ENCODE data around the gene FAM222B. TPM values are rescaled to one million over a fixed set of nuclear protein-coding genes. Genes with fewer than 3 reads are reported as not detected.
A peak's percentile ranks its signal among the peaks of the same experiment; 100 is the strongest.

The FAM222B gene
- total and polyA plus RNA-seq, 7 experiments from 2014 or later: 11.8 to 24.4 (median 22.3) TPM

DNA sequence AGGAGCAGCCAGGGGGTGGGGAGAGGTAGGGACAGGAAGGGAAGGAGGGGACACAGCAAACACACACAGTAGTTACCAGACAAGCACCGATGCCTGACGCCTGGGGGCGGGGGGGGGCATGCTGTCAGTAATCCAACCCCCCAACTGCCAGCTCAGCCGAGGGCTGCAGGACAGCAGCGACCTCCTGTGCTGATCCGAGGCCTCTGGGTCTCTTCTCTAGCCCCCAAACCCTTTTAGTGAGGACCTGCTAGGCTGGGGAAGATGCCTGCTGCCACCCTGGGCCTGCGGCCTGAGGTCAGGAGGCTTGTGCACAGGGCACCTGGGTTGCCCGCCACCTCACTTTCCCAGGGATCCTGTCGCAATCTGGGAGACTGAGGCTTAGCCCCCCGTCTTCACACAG lies 43.4 kb upstream of the FAM222B start:
- ChIA-PET POLR2A (interaction anchor here (1.1 to 2.9 kb wide), 2 partner anchors 8 to 16 kb away, joined by 4 to 11 read pairs; no protein-coding TSS in a partner anchor), CTCF (no interaction called here)
- no peaks in the 10 kb centered on the region for H3K27me3 ChIP-seq (ENCODE audit: control insufficient read depth in 2 of 2, insufficient read depth in 2 of 2, low read length in 2 of 2)
- ATAC-seq (no peak), DNase-seq (no peak)
- peaks cover 0 to 4% of the 10 kb centered on the region in 2 donors for H3K4me1 ChIP-seq (ENCODE audit: control insufficient read depth in 2 of 2, insufficient read depth in 2 of 2, low read length in 2 of 2)
- H3K36me3 ChIP-seq (ENCODE audit: control insufficient read depth in 2 of 3, insufficient read depth in 3 of 3, low read length in 3 of 3): peaks cover 10 to 74% (median 27%) of the 10 kb centered on the region in 3 experiments
- H3K4me3 ChIP-seq (ENCODE audit: low read length): no peak overlapping the region
- Mint-ChIP-seq H3K27ac (no peak overlapping the region), H3K4me1 (peaks cover 19 to 42% (median 29%) of the 10 kb centered on the region in 7 donors), H3K36me3 (peaks cover 6 to 31% (median 9%) of the 10 kb centered on the region in 5 donors), H3K4me3 (no peak overlapping the region), H3K9me3 (no peaks in the 10 kb centered on the region), H3K27me3 (no peaks in the 10 kb centered on the region)
- intact Hi-C loops (cut with micrococcal nuclease): no loop called here
- H3K27ac ChIP-seq (ENCODE audit: low read depth, low read length): no peak overlapping the region
- H3K9me3 ChIP-seq (ENCODE audit: control insufficient read depth in 2 of 3, low read length in 3 of 3): no peaks in the 10 kb centered on the region

- H3K27ac Mint-ChIP-seq: peak overlapping the region in 6 of 9 donors; percentile 0 to 76 (median 28)
- H3K27me3 ChIP-seq (ENCODE audit: control insufficient read depth in 2 of 2, insufficient read depth in 2 of 2, low read length in 2 of 2): no peaks in the 10 kb centered on the region
Measured at GRCh38 chr17:28885363-28885762, 42.8 kb upstream of the FAM222B start.

DNA sequence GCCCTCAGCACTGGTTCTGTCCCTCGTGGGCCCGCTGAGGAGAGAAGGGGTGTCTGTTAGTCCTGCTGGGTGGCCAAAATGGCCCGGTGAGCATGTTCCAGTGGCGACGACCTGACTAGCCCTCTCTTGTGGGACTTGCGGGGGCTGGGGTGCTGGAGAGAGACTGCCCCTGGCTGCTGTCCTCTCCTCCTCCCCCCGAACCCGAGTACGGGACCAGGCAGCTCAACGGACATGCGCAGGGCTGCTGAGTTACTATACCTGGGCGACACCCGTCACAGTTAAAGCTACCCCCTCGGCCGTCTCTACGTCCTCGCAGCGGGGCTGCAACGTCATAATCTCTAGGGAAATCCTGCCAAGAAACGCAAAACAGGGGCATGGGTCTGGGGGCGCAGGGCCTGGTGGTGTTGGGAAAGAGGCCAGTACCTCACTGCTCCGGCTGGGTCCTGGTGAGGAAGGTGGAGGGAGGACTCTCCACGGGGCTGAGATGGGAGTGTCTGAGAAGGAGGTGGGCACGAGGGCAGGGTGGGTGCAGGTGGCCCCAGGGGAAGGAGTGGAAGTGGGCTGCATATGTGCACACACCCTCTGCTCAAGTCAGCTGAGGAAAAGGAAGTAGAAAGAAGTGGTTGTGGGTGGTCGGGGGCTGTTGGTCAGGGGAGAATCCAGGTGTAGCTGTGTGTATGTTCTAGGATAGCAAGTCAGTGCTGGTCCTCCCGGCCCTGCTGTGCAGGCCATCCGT lies 41.5 kb upstream of the FAM222B start:
- intact Hi-C loops (cut with micrococcal nuclease): no loop called here
- H3K9me3 ChIP-seq (ENCODE audit: control insufficient read depth in 2 of 3, low read length in 3 of 3): no peaks in the 10 kb centered on the region
- peak overlapping the region; percentile 11 for H3K27ac ChIP-seq (ENCODE audit: low read depth, low read length)
- Mint-ChIP-seq H3K9me3 (no peaks in the 10 kb centered on the region), H3K27ac (peak overlapping the region in 3 of 9 donors; percentile 5 to 72 (median 23)), H3K4me3 (no peak overlapping the region), H3K4me1 (peaks cover 8 to 27% (median 18%) of the 10 kb centered on the region in 7 donors), H3K36me3 (peaks cover 6 to 38% (median 15%) of the 10 kb centered on the region in 5 donors), H3K27me3 (no peaks in the 10 kb centered on the region)
- POLR2A ChIA-PET: interaction anchor here (0.9 to 2.9 kb wide), 2 partner anchors 9 to 14 kb away, joined by 5 to 11 read pairs; no protein-coding TSS in a partner anchor
- CTCF ChIA-PET: interaction anchor here (0.6 kb wide), 1 partner anchor 13 kb away, joined by 5 read pairs; no protein-coding TSS in a partner anchor
- ATAC-seq (no peak), DNase-seq (no peak)
- H3K4me3 ChIP-seq (ENCODE audit: low read length): no peak overlapping the region
- no peaks in the 10 kb centered on the region for H3K4me1 ChIP-seq (ENCODE audit: control insufficient read depth in 2 of 2, insufficient read depth in 2 of 2, low read length in 2 of 2)
- H3K36me3 ChIP-seq (ENCODE audit: control insufficient read depth in 2 of 3, insufficient read depth in 3 of 3, low read length in 3 of 3): peaks cover 10 to 90% (median 43%) of the 10 kb centered on the region in 3 experiments
- H3K27me3 ChIP-seq (ENCODE audit: control insufficient read depth in 2 of 2, insufficient read depth in 2 of 2, low read length in 2 of 2): no peaks in the 10 kb centered on the region

More at GRCh38 chr17:28885363-28885762, 42.8 kb upstream of the FAM222B start:
- Histone ChIP-seq H3K27ac (ENCODE audit: low read depth, low read length) (no peak overlapping the region), H3K4me3 (ENCODE audit: low read length) (no peak overlapping the region), H3K36me3 (ENCODE audit: control insufficient read depth in 2 of 3, insufficient read depth in 3 of 3, low read length in 3 of 3) (peaks cover 10 to 78% (median 32%) of the 10 kb centered on the region in 3 experiments), H3K9me3 (ENCODE audit: control insufficient read depth in 2 of 3, low read length in 3 of 3) (no peaks in the 10 kb centered on the region), H3K4me1 (ENCODE audit: control insufficient read depth in 2 of 2, insufficient read depth in 2 of 2, low read length in 2 of 2) (no peaks in the 10 kb centered on the region)
- H3K4me1 Mint-ChIP-seq: peaks cover 15 to 36% (median 24%) of the 10 kb centered on the region in 7 donors
- intact Hi-C loops (cut with micrococcal nuclease): no loop called here
- CTCF ChIA-PET: no interaction called here
- ATAC-seq (no peak), DNase-seq (no peak)
- H3K4me3 Mint-ChIP-seq: peak overlapping the region in 2 of 10 donors; percentile 38 to 53
- H3K27me3 Mint-ChIP-seq: no peaks in the 10 kb centered on the region
- POLR2A ChIA-PET: interaction anchor here (2.9 kb wide), 1 partner anchor 8 kb away, joined by 11 read pairs; no protein-coding TSS in a partner anchor
- H3K9me3 Mint-ChIP-seq: no peaks in the 10 kb centered on the region
- H3K36me3 Mint-ChIP-seq: peaks cover 6 to 30% (median 10%) of the 10 kb centered on the region in 5 donors

- Mint-ChIP-seq H3K4me1 (peaks cover 0 to 18% (median 15%) of the 10 kb centered on the region in 7 donors), H3K27me3 (no peaks in the 10 kb centered on the region), H3K36me3 (peaks cover 13 to 52% (median 25%) of the 10 kb centered on the region in 5 donors), H3K4me3 (no peak overlapping the region), H3K27ac (peak overlapping the region in 1 of 9 donors; percentile 43), H3K9me3 (no peaks in the 10 kb centered on the region)
- CTCF ChIA-PET: interaction anchor here (0.9 kb wide), 1 partner anchor 119 kb away, joined by 4 read pairs; no protein-coding TSS in a partner anchor
- ATAC-seq: no peak
- DNase-seq: no peak
- POLR2A ChIA-PET: interaction anchor here (0.6 to 2.0 kb wide), 5 partner anchors 9 to 58 kb away, joined by 3 to 9 read pairs (median 3); partner anchors contain the start of gene FLOT2
- Histone ChIP-seq H3K4me3 (ENCODE audit: low read length) (no peak overlapping the region), H3K27me3 (ENCODE audit: control insufficient read depth in 2 of 2, insufficient read depth in 2 of 2, low read length in 2 of 2) (no peaks in the 10 kb centered on the region), H3K27ac (ENCODE audit: low read depth, low read length) (no peak overlapping the region), H3K9me3 (ENCODE audit: control insufficient read depth in 2 of 3, low read length in 3 of 3) (no peaks in the 10 kb centered on the region), H3K4me1 (ENCODE audit: control insufficient read depth in 2 of 2, insufficient read depth in 2 of 2, low read length in 2 of 2) (no peaks in the 10 kb centered on the region), H3K36me3 (ENCODE audit: control insufficient read depth in 2 of 3, insufficient read depth in 3 of 3, low read length in 3 of 3) (peaks cover 10 to 94% (median 48%) of the 10 kb centered on the region in 3 experiments)
- intact Hi-C loops (cut with micrococcal nuclease): no loop called here
Measured at GRCh38 chr17:28882154-28882895, 39.7 kb upstream of the FAM222B start.

GRCh38 chr17:28881533-28882056 lies 39.0 kb upstream of the FAM222B start:
- Mint-ChIP-seq H3K36me3 (peaks cover 13 to 55% (median 25%) of the 10 kb centered on the region in 5 donors), H3K27me3 (no peaks in the 10 kb centered on the region), H3K4me1 (peaks cover 0 to 15% (median 11%) of the 10 kb centered on the region in 7 donors), H3K9me3 (no peaks in the 10 kb centered on the region), H3K4me3 (no peak overlapping the region), H3K27ac (no peak overlapping the region)
- POLR2A ChIA-PET: interaction anchor here (0.8 to 2.0 kb wide), 4 partner anchors 10 to 16 kb away, joined by 3 to 9 read pairs (median 6); partner anchors contain the start of gene FLOT2
- intact Hi-C loops (cut with micrococcal nuclease): no loop called here
- CTCF ChIA-PET: interaction anchor here (0.9 kb wide), 1 partner anchor 118 kb away, joined by 4 read pairs; no protein-coding TSS in a partner anchor
- Histone ChIP-seq H3K27me3 (ENCODE audit: control insufficient read depth in 2 of 2, insufficient read depth in 2 of 2, low read length in 2 of 2) (no peaks in the 10 kb centered on the region), H3K36me3 (ENCODE audit: control insufficient read depth in 2 of 3, insufficient read depth in 3 of 3, low read length in 3 of 3) (peaks cover 10 to 87% (median 48%) of the 10 kb centered on the region in 3 experiments), H3K4me3 (ENCODE audit: low read length) (no peak overlapping the region), H3K9me3 (ENCODE audit: control insufficient read depth in 2 of 3, low read length in 3 of 3) (no peaks in the 10 kb centered on the region), H3K4me1 (ENCODE audit: control insufficient read depth in 2 of 2, insufficient read depth in 2 of 2, low read length in 2 of 2) (no peaks in the 10 kb centered on the region), H3K27ac (ENCODE audit: low read depth, low read length) (no peak overlapping the region)
- DNase-seq: no peak
- ATAC-seq: no peak

DNA sequence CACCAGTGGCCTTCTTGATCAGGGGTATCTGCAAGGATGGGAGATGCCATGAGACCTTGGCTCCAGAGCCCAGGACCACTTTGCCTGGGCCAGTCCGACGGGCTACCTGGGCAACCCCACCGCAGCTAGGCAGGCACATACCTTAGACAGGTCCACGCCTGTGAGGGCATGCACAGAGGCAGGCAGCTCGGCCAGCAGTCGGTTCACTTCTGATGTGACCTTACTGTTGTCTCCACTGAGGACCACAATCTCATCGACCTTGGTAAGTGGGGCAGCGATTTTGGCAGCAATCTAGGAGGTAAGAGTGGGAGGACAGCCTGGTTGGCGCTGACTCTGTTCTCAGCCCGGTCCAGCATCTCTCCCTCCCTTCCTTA lies 38.0 kb upstream of the FAM222B start:
- Histone ChIP-seq H3K36me3 (ENCODE audit: control insufficient read depth in 2 of 3, insufficient read depth in 3 of 3, low read length in 3 of 3) (peaks cover 10 to 77% (median 46%) of the 10 kb centered on the region in 3 experiments), H3K27ac (ENCODE audit: low read depth, low read length) (no peak overlapping the region), H3K4me3 (ENCODE audit: low read length) (no peak overlapping the region), H3K27me3 (ENCODE audit: control insufficient read depth in 2 of 2, insufficient read depth in 2 of 2, low read length in 2 of 2) (no peaks in the 10 kb centered on the region), H3K9me3 (ENCODE audit: control insufficient read depth in 2 of 3, low read length in 3 of 3) (no peaks in the 10 kb centered on the region), H3K4me1 (ENCODE audit: control insufficient read depth in 2 of 2, insufficient read depth in 2 of 2, low read length in 2 of 2) (no peaks in the 10 kb centered on the region)
- H3K36me3 Mint-ChIP-seq: peaks cover 13 to 54% (median 25%) of the 10 kb centered on the region in 5 donors
- CTCF ChIA-PET: interaction anchor here (0.8 to 2.6 kb wide), 2 partner anchors 17 to 118 kb away, joined by 3 to 11 read pairs; no protein-coding TSS in a partner anchor
- intact Hi-C loops (cut with micrococcal nuclease): no loop called here
- H3K9me3 Mint-ChIP-seq: no peaks in the 10 kb centered on the region
- H3K4me1 Mint-ChIP-seq: peaks cover 0 to 15% (median 9%) of the 10 kb centered on the region in 7 donors
- no peak for ATAC-seq
- POLR2A ChIA-PET: no interaction called here
- DNase-seq: no peak
- H3K27me3 Mint-ChIP-seq: no peaks in the 10 kb centered on the region
- no peak overlapping the region for H3K4me3 Mint-ChIP-seq
- H3K27ac Mint-ChIP-seq: no peak overlapping the region

Data from naive thymus-derived CD4-positive, alpha-beta T cell (primary cell).